SHP77 (cell line): ENCODE results near the gene CCDC89.

Experiments
- DNase-seq, 2 experiments: peaks; one replicate each; lab custom pipeline; 2025; lab: John Stamatoyannopoulos, UW

The CCDC89 gene

DNA sequence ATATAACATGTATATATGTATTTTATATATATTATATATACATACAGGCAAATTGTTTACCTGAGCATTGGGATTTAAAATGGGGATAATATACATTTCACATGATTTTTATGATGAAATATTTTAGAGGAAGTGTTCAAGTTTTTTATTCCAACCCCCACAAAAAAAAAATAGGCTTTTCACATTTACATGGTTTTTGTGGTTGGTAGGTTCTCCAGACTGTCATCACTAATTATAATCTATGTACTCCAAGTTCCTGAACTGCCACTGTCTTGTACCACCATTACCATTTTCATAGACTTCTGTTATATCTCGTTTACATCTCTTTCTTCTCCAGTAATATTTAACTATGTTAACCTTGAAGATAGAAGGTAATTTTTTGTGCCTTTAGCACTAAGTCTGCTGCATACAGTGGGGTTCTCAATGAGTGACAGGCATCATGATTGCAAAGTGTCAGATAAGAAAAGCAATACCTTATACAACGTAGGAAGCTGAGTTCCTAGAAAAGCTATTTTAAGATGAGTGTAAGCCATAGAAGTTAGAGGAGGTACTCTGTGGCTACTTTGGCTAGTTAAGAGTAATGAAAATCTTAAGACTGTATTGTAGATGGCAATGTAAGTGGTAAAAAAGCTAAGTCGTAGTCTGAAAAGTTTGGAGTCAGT lies 33.1 kb downstream of the CCDC89 start:
- DNase-seq = no peak

DNA sequence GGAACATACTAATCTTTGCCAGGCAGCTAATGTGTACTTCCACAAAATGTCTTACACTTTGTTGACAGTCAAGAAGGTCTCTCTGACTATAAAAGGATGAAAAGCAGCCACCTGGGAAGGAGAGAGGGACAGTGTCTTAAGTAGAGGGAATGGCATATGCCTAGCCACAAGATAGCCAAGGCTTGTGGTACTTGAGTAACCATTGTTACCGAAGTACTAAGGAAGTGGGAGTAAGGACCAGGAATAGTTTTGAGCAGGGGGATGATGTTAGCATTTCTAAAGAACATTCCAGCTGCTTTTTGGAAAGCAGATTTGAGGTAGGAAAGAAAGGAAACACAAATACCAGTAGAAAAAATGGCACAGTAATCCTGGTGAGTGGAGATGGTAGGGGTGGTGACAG lies 34.9 kb downstream of the CCDC89 start:
- no peak for DNase-seq

DNA sequence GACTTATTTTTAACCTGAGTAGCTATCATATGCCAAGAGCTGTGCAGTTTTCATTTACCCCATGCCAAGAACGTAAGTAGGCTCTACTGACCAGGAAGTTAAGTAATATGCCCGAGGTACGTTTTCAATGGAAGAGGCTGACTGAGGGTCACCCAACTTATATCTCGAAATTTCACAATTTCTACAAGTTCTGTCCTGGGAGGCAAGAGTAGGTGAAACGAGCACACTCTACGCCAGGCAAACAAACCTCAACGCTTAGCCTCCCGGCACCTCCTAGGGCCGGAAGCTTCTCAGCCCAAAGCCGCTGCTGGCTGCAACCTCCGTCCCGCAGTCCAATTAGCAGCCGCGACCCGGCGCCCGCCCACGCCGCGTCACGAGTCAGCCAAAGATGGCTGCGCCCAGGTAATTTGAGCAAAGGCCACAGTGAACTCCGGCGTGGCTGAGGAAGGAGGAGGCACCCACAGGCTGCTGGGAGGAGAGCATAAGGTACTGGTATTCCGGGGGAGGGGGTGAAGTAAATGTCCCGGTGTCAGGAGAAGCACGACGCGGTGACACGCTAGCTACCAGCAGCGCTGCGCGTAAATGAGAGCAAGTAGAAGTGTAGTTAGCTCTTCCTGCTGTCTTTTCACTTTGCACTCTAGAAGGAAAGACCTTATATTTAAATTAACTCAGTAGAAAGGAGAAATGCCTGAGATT lies 38.2 kb downstream of the CCDC89 start, which contains the start of gene TMEM126A:
TMEM126A (plus strand) TSS at position 364 of the 696 bp plus-strand sequence. CDS start 2,289 bp downstream, outside the sequence.
- DNase-seq = peak; percentile 90 to 94

DNA sequence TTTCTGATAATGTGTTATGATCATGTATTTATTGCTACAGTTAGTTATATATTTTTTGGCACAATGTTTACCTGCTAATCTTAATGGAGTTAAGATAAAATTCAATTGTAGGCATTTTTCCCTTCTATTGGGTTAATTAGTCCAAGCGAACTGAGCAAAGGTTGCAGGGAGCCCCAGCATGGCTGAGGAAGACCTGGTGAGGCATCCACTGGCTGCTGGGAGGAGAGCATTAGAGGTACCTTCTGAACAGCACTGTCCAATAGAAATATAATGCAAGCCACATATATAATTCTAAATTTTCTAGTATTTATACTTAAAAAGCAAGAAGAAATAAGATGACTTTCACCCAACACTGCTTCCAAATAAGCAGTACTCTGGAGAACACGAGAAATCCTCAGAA lies 38.9 kb downstream of the CCDC89 start:
- DNase-seq = no peak

DNA sequence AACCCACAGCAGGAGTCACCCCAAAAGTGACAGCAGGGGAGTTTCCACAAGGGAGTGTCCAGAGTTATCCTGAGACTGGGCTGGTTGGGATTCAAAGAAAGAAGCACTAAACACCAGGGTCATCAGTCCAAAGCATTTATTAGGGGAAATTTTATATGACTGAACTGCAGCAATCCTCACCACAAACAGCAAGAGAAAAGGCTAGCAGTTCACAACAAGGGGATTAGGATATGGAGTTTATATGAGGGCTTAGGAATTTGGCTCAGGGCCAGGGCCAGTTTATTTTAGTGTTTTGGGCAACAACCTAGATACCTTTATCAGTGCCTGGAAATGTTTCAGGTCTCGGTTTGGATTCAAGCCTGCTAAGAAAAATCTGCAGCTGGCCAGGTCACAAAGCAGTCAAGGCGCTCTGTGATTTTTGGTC lies 42.8 kb downstream of the CCDC89 start:
- DNase-seq = no peak

DNA sequence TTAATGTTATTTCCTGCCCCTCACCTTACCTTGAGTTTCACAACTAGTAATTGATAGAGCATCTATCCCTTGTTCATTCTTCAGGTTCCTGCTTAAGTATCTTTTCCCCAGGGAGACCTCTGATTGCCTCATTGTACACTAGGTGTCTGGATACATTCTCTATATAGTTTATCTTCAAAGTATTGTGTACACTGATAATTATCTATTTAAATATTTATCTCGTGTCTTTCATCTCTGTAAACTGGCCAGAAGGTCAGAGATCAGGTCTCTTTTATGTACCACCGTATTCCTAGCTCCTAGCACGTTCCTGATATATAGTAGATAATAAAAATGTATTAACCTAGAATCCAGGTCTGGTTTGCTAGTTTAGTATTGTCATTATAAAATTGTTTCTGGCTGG lies 51.2 kb downstream of the CCDC89 start:
- DNase-seq = no peak
